Activated T-helper 2 cell treated with anti-CD3 and anti-CD28 coated beads, Interferon-gamma antibody, Interleukin-2, Interleukin-4, amounts not matched to agents 10 μg/mL and 5 μg/mL and 100 μg/mL, durations not matched to agents 14 hours and 24 hours and 36 hours (primary cell): Measurements from ENCODE around the gene TEAD1. TPM values are rescaled to one million over a fixed set of nuclear protein-coding genes. Genes with fewer than 3 reads are reported as not detected.

Source experiments
- DNase-seq: peaks from one replicate; pipeline ENCODE4 v3.0.0; 2021; ENCODE audit warnings: low spot score
- H3K27ac Mint-ChIP-seq: one replicate; pipeline ENCODE4 v1.8.0; 2021; ENCODE audit warnings: mixed read lengths
- H3K27me3 Mint-ChIP-seq: one replicate; pipeline ENCODE4 v1.8.0; 2021; ENCODE audit warnings: low read depth, mixed read lengths
- H3K36me3 Mint-ChIP-seq: one replicate; pipeline ENCODE4 v1.8.0; 2021; ENCODE audit warnings: low read depth, mixed read lengths
- H3K4me1 Mint-ChIP-seq: one replicate; pipeline ENCODE4 v1.8.0; 2021; ENCODE audit warnings: low read depth, mixed read lengths
- H3K4me3 Mint-ChIP-seq: one replicate; pipeline ENCODE4 v1.8.0; 2021; ENCODE audit warnings: low read depth, mild to moderate bottlenecking, moderate library complexity, mixed read lengths
- H3K9me3 Mint-ChIP-seq: one replicate; pipeline ENCODE4 v1.8.0; 2021; ENCODE audit warnings: mixed read lengths
- intact Hi-C: fragments of 100-400 bp; cut with micrococcal nuclease; formaldehyde crosslinking; loops from one replicate; pipeline ENCODE4 v1.15.1; 2023
- total RNA-seq: library from RNA; stranded (reverse); gene quantifications from 2 replicates; pipeline ENCODE4 v1.2.3, GENCODE V29; 2022

Gene TEAD1
- total RNA-seq, 1 donor from 2014 or later, result 1.3 TPM

- Mint-ChIP-seq H3K9me3 (no peaks in the 10 kb centered on the region), H3K27me3 (peaks cover 73% of the 10 kb centered on the region), H3K4me1 (peaks cover 7% of the 10 kb centered on the region), H3K4me3 (no peak overlapping the region), H3K27ac (no peak overlapping the region), H3K36me3 (no peaks in the 10 kb centered on the region)
- intact Hi-C loops, result no loop called here
- DNase-seq, result no peak
Measured at GRCh38 chr11:12692229-12693075, 18.2 kb downstream of the TEAD1 start.

DNA sequence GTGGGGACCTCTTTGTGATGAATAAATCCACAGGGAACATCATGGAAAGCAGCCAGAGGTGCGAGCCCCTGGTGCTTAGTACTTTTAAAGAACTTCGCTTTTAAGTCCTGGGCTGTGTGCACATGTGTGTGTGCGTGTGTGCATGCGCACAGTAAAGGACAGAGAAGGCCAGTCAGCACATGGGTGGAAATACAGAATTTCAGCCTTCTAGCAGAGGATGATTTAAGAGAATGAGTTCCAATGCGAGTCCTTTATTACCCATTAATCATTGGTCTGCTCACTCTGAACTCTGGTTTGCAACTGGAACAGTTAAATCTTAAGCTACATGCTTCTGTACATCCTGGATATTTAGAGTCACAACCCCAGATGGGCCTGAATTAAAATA is 18.9 kb downstream of the TEAD1 start:
- DNase-seq, result no peak
- H3K4me1 Mint-ChIP-seq, result peaks cover 8% of the 10 kb centered on the region
- no peaks in the 10 kb centered on the region for H3K9me3 Mint-ChIP-seq
- H3K36me3 Mint-ChIP-seq, result no peaks in the 10 kb centered on the region
- no peak overlapping the region for H3K4me3 Mint-ChIP-seq
- H3K27me3 Mint-ChIP-seq, result peaks cover 72% of the 10 kb centered on the region
- intact Hi-C loops, result no loop called here
- H3K27ac Mint-ChIP-seq, result no peak overlapping the region

DNA sequence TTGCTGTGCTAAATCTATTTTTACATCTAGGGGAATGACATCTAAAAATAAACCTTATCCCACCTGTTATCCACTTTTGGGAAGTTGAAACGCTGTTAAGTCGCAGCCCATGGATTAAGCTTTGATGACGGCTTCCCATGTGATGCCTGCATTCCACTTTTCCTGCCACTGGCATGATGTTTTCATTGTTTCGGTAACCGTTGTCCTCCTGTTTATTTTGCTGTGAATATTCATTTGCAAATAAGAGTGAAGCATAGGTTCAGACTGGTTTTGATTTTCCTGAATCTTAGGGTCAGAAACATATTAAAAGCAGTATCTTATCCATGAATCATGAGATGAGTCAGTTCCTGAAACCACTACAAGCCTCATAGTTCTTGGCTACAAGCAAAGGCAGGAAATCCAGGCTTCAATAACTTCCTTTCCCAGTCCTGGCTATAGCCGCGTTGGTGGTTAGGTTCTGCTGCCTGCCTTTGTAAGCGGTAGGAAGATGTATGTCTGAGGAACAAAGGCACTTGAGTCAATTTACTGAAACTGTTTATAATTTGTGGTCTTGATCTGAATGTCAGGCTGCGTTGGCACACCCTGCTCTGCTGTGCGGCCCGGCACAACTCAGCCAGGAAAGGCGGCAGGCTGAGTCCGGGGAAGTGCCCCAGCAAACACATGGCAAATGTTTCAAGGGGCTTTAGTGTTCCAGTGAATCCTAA is 19.4 kb downstream of the TEAD1 start:
- no peaks in the 10 kb centered on the region for H3K36me3 Mint-ChIP-seq
- no peak overlapping the region for H3K27ac Mint-ChIP-seq
- peaks cover 73% of the 10 kb centered on the region for H3K27me3 Mint-ChIP-seq
- DNase-seq, result no peak
- no peaks in the 10 kb centered on the region for H3K9me3 Mint-ChIP-seq
- H3K4me3 Mint-ChIP-seq, result no peak overlapping the region
- intact Hi-C loops, result no loop called here
- peaks cover 10% of the 10 kb centered on the region for H3K4me1 Mint-ChIP-seq

GRCh38 chr11:12694183-12694531 is 19.9 kb downstream of the TEAD1 start:
- intact Hi-C loops, result no loop called here
- no peak for DNase-seq
- no peak overlapping the region for H3K4me3 Mint-ChIP-seq
- H3K27me3 Mint-ChIP-seq, result peaks cover 71% of the 10 kb centered on the region
- H3K36me3 Mint-ChIP-seq, result no peaks in the 10 kb centered on the region
- H3K4me1 Mint-ChIP-seq, result peaks cover 10% of the 10 kb centered on the region
- H3K9me3 Mint-ChIP-seq, result no peaks in the 10 kb centered on the region
- no peak overlapping the region for H3K27ac Mint-ChIP-seq

GRCh38 chr11:12695221-12695794 is 21.1 kb downstream of the TEAD1 start:
- Mint-ChIP-seq H3K4me1 (peaks cover 10% of the 10 kb centered on the region), H3K9me3 (no peaks in the 10 kb centered on the region), H3K4me3 (no peak overlapping the region), H3K27me3 (peaks cover 77% of the 10 kb centered on the region), H3K27ac (no peak overlapping the region), H3K36me3 (no peaks in the 10 kb centered on the region)
- intact Hi-C loops, result no loop called here
- no peak for DNase-seq

DNA sequence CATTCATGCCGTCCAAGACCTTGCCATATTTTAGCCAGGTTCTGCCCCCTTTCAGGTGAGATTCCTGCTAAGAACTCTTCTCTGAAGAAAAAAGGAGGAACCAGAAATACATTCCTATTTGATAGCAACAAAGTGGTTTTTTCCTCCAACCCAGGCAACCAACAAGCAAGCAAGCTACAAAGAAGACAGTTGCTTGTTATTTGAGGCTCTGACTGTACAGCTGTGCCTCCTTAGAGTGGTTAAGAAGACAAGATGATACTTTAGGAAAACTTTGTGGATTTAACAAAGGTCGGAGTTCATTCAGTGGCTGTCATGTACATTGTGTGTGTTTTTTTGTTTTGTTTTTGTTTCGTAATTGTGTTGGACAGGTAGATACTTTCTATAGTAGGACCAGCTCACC is 21.7 kb downstream of the TEAD1 start:
- Mint-ChIP-seq H3K27ac (no peak overlapping the region), H3K4me1 (peaks cover 10% of the 10 kb centered on the region), H3K36me3 (no peaks in the 10 kb centered on the region), H3K9me3 (no peaks in the 10 kb centered on the region), H3K27me3 (peaks cover 74% of the 10 kb centered on the region), H3K4me3 (no peak overlapping the region)
- intact Hi-C loops, result no loop called here
- DNase-seq, result no peak

DNA sequence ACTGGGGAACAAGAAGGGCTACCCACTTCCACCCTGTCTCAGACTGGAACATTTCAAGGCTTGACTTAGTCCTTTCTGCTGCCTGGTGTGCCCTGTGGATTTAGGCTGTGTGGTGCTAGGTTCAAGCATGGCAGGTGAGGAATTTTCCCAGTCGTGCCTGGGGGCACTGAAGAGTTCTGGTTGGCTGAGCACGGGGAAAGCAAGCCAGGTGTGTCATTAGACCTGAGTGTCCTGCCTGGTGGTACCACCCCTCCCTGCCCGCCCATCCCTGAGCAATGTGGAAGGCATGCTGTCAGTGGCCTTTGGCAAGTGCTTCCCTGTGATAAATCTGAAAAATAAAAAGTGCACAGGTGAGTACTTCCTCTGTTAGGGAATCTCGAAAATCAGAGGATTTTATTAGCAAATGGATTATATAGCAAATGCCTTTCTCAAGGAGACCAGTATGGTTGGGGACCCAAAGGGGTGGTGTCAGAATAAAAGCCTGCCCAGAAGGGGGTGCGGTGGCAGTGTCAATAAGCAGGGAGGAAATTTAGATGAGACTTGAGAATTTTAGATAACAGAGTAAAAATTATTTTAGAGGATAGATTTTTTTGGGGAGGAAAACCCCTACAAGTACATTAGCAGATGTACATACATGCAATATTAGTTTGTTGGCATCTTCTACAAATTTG is 22.8 kb downstream of the TEAD1 start:
- no peak for DNase-seq
- peaks cover 77% of the 10 kb centered on the region for H3K27me3 Mint-ChIP-seq
- no peaks in the 10 kb centered on the region for H3K9me3 Mint-ChIP-seq
- H3K36me3 Mint-ChIP-seq, result no peaks in the 10 kb centered on the region
- H3K4me1 Mint-ChIP-seq, result peaks cover 10% of the 10 kb centered on the region
- intact Hi-C loops, result no loop called here
- H3K27ac Mint-ChIP-seq, result no peak overlapping the region
- no peak overlapping the region for H3K4me3 Mint-ChIP-seq

DNA sequence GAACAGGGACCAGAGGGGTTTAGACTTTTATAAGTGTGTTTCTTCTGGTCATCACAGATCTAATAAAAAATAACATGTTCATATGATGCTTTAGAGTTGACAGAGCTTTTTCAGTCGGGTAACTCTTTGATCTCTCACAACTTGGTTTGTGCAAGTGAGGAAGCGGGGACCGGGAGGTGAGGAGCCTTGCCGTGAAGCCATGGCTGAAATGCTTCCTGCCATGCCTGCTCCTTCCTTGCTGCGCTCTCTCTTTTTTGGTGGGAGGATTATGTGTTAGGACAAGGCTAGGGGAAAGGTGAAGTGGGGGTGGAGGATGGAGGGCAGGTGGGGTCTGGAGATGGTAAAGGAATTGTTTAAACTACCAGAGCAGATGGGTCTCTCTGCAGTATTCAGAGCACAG is 23.8 kb downstream of the TEAD1 start:
- intact Hi-C loops, result no loop called here
- H3K27me3 Mint-ChIP-seq, result peaks cover 78% of the 10 kb centered on the region

DNA sequence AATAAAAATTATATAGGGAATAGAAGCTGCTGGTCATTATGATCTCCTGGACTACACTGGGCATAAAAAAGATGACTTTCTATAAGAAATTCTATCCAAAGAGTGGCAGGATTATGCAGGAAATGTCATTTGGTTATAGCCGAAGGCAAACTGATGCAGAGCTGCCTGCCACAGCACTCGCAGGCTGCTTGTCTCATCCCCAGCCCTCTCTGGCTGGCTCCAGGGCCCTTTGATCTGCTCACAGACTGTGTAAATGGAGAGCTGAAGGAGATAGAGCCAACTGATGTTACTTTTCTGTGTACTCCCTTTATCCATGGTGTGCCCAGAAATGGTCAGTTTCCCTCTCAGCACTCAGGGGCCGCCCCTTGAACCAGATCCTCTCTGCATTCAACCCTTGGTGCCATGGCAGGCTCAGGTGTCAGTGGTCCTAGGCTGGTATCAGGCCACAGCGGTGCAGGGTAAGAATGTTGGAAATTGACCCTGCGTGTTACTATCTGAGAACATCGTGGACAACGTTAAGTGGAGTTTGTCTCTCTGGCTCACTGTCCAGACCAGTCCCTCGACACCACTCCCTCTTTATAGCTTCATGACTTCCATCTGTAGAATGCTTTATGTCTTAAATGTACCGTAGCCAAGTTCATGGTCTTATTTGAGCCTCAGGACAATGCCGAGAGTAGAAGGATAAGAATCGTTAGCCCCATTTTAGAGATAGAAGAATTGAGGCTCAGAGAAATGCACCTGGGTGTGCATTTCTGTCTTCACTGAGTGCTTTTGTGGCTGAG is 27.8 kb downstream of the TEAD1 start:
- Mint-ChIP-seq H3K27ac (no peak overlapping the region), H3K9me3 (no peaks in the 10 kb centered on the region), H3K36me3 (no peaks in the 10 kb centered on the region), H3K4me1 (peaks cover 3% of the 10 kb centered on the region), H3K27me3 (peaks cover 54% of the 10 kb centered on the region), H3K4me3 (no peak overlapping the region)
- DNase-seq, result no peak
- intact Hi-C loops, result no loop called here

More for the DNA sequence above, 23.8 kb downstream of the TEAD1 start:
- H3K4me1 Mint-ChIP-seq, result peaks cover 10% of the 10 kb centered on the region
- H3K9me3 Mint-ChIP-seq, result no peaks in the 10 kb centered on the region
- H3K27ac Mint-ChIP-seq, result no peak overlapping the region
- no peak for DNase-seq
- no peaks in the 10 kb centered on the region for H3K36me3 Mint-ChIP-seq
- no peak overlapping the region for H3K4me3 Mint-ChIP-seq

GRCh38 chr11:12702999-12703453 is 28.8 kb downstream of the TEAD1 start:
- no peaks in the 10 kb centered on the region for H3K36me3 Mint-ChIP-seq
- intact Hi-C loops, result no loop called here
- peaks cover 55% of the 10 kb centered on the region for H3K27me3 Mint-ChIP-seq
- no peak overlapping the region for H3K27ac Mint-ChIP-seq
- DNase-seq, result no peak
- H3K4me3 Mint-ChIP-seq, result no peak overlapping the region
- H3K9me3 Mint-ChIP-seq, result no peaks in the 10 kb centered on the region
- peaks cover 2% of the 10 kb centered on the region for H3K4me1 Mint-ChIP-seq

GRCh38 chr11:12704049-12704448 is 29.8 kb downstream of the TEAD1 start:
- H3K4me3 Mint-ChIP-seq, result no peak overlapping the region
- H3K4me1 Mint-ChIP-seq, result no peaks in the 10 kb centered on the region
- intact Hi-C loops, result no loop called here
- H3K36me3 Mint-ChIP-seq, result no peaks in the 10 kb centered on the region
- no peak overlapping the region for H3K27ac Mint-ChIP-seq
- no peaks in the 10 kb centered on the region for H3K9me3 Mint-ChIP-seq
- H3K27me3 Mint-ChIP-seq, result peaks cover 54% of the 10 kb centered on the region
- DNase-seq, result no peak

GRCh38 chr11:12705874-12706273 is 31.7 kb downstream of the TEAD1 start:
- peaks cover 45% of the 10 kb centered on the region for H3K27me3 Mint-ChIP-seq

More at GRCh38 chr11:12705874-12706273, 31.7 kb downstream of the TEAD1 start:
- no peaks in the 10 kb centered on the region for H3K36me3 Mint-ChIP-seq
- no peaks in the 10 kb centered on the region for H3K9me3 Mint-ChIP-seq
- no peak for DNase-seq
- no peak overlapping the region for H3K4me3 Mint-ChIP-seq
- intact Hi-C loops, result no loop called here
- H3K27ac Mint-ChIP-seq, result no peak overlapping the region
- H3K4me1 Mint-ChIP-seq, result no peaks in the 10 kb centered on the region
